AG09319 (cell line): Measurements from ENCODE around the gene DMKN.

Experiments used
- DNase-seq: peaks from one replicate; pipeline ENCODE4 v3.0.0-alpha.2; 2010; ENCODE audit warnings: low read depth; ENCODE audit errors: extremely low read depth
- TF ChIP-seq, protein P1 (sequence below): IDR thresholded peaks from 2 replicates; pipeline ENCODE4 v1.5.1; 2011; ENCODE audit warnings: low read depth, mild to moderate bottlenecking, inconsistent platforms, low read length, moderate library complexity

DMKN gene

DNA sequence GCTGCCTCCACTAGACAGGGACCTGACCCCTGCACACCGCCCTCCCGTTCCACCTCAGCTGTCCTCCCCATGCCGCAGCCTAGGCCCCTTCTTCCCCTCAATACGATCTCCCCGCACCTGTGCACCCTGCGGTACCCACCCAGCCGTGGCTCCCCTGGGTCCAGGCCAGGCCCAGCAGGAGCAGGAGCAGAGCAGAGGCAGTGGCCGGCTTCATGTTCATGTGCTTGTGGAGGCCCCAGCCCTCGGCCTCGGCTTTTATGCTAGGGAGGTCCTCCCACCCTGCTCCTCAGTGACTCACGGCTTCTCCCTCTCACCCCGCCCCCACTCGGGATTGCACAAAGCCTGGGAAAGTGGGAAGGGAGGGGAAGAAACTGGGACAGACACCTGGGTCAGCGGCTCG is 11.8 kb downstream of the DMKN start:
- TF ChIP-seq, protein P1, sequence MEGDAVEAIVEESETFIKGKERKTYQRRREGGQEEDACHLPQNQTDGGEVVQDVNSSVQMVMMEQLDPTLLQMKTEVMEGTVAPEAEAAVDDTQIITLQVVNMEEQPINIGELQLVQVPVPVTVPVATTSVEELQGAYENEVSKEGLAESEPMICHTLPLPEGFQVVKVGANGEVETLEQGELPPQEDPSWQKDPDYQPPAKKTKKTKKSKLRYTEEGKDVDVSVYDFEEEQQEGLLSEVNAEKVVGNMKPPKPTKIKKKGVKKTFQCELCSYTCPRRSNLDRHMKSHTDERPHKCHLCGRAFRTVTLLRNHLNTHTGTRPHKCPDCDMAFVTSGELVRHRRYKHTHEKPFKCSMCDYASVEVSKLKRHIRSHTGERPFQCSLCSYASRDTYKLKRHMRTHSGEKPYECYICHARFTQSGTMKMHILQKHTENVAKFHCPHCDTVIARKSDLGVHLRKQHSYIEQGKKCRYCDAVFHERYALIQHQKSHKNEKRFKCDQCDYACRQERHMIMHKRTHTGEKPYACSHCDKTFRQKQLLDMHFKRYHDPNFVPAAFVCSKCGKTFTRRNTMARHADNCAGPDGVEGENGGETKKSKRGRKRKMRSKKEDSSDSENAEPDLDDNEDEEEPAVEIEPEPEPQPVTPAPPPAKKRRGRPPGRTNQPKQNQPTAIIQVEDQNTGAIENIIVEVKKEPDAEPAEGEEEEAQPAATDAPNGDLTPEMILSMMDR, result no peak
- no peak for DNase-seq

DNA sequence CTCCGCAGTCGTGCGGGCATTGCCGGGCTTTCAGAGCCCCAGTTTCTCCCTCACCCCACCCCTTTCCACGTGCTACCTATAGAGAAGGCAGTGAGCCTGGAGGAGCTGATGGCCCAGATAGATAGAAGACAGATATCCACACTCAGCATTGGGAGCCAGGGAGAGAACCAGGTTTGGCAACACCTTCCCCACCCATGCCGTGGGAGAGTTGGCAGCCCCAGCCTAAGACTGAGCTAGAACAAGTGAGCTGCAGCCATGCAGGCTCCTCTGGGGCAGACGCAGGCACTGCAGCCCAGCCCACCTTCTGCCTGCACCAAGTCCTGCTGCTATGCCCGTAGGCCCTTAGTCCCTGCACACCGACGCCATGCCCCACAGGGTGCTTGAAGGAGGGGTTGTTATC is 12.8 kb downstream of the DMKN start:
- TF ChIP-seq, protein P1, result no peak
- no peak for DNase-seq

DNA sequence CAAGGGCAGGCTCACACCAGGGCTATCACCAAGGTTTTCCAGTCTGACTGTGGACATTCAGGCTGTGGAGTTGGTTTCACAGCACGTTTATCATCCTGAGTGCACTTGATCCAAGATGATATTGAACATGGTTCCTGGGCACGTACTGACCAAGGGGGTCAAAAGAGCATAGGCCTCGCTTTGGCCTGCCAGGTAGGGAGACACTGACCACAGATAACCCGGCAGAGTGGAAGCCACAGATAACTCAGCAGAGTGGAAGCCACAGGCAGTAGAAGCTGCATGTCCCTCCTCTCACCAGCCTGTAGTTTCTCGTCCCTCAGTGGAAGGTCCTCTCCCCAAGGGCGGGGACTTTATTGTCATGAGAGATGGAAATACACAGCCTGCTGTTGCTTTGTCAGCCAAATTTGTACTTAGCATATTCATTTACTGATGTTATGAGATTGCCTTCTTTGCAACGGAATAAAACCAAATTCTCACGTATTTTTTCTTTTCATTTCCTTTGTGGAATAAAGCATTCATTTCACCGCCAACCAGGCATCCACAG is 14.4 kb downstream of the DMKN start:
- no peak for DNase-seq
- TF ChIP-seq, protein P1, result no peak

DNA sequence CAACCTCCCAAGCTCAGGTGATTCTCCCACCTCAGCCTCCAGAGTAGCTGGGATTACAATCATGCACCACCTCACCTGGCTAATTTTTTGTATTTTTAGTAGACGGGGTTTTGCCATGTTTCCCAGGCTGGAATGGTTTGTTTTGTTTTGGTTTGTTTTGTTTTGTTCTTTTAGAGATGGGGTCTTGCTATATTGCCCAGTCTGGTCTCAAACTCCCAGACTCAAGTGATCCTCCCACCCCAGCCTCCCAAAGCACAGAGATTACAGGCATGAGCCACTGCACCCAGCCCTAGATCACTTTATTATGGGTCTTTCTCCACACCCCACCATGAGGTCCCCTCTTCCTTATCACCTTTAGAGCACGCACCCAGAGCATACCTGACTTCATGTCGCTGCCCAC is 15.2 kb downstream of the DMKN start:
- TF ChIP-seq, protein P1, result no peak
- DNase-seq, result no peak

DNA sequence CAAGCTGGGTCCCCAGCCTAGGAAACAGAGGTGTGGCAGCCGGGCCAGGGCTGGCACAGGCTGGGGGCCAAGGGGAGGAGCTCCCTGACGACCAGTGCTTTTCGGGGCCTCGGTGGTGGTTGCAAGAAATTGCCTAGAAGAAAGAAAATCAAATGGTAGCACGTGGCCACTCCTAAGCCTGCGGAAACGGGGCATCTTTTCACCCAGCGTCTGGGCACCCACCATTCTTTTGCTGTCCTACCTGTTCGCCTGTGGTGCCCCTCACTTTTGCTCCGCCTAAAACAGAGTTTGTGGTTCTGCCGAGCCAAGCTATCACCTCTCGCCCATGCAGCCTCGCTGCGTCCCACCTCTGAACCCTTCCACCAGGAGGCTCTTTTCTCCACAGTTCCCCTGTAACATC is 16.0 kb downstream of the DMKN start:
- DNase-seq, result no peak
- TF ChIP-seq, protein P1, result no peak

DNA sequence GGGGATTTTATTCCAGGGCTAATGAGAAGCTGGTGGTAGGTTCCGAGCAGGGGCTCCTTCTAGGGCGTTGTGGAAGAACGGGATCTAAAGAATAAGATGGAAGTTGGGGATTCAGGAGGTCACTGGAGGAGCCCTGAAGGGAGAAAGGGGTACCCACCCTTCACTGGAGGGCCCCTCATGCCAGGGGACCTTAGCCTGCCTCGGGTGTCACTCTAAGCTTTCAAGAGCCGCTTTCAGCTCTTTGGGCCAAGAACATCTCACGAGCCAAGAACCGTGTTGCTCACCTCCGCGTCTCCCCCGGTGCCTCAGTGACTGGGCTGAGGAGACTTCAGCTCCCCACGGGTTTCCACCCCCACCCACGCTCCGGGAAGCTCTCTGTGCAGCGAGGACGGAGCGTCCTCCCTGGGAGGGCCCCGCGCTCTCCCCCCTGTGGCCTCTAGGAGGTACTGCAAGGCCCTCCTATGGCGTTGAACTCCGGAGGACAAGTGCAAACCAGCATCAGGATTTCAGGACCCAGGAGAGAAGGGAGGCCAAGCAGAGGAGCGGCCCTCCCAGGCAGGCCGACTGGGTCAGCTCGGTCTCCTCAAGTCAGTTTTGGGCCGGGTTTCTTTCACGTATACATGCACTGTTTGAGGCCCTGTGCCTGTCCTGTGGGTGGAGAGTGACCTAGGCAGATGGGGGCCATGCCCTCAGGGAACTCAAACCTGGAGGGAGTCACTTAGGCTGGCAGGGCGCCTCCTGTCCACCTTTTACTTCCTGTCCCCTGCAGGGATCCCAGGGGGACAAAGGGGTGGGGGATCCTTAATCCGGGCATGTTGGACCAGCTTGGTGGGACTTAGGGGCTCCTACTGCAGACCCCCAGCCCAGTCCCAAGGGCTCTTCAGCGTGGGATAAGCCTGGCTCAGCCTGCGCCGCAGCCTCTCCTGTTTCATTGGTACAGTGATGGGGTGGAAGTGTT is 18.1 kb downstream of the DMKN start:
- DNase-seq, result peak; percentile 7

DNA sequence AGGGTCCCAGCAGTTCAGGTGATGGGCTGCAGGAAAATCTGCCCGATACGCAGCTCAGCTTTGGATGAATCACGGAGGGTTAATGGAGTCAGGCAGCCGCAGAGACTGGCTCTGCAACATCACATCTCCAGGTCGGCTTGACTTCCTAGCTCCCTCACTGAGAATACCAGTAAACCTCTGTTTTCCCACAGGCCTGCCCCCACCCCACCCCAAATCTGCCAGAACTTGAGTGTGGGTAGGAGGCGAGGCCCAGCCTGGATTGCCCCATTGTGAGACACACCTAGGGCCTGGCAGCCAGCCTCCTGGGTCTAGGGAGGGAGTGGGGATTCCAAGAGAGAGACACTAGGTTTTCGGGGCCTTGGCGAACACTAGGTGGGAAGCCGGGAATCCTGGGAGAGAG is 19.5 kb downstream of the DMKN start:
- TF ChIP-seq, protein P1, result no peak
- DNase-seq, result no peak

More for the DNA sequence above, 18.1 kb downstream of the DMKN start:
- TF ChIP-seq, protein P1, result peak; percentile 99
